HepG2 (cell line): ENCODE measurements around the gene BCL2A1. TPM values are rescaled to one million over a fixed set of nuclear protein-coding genes. Genes with fewer than 3 reads are reported as not detected.
"Not testable (repeated sequence)": the region's sequence is repeated elsewhere in the genome, so short reads cannot be mapped to it uniquely, and the experiment has no call there.

Experiments used
- ATAC-seq: fragments of 200-7000 bp; cut with Tn5 transposase; 3 replicates; pipeline ENCODE4 v1.9.1; 2020; ENCODE audit warnings: mild to moderate bottlenecking, moderate library complexity
- BruUV-seq: library from RNA; stranded (reverse); fragments of 400-500 nt; replicated peaks from 2 replicates; lab custom pipeline; 2021; lab: Mats Ljungman, UMichigan
- CTCF ChIA-PET: fragments of 300-600 bp; formaldehyde crosslinking; extraction: SDS; loops from one replicate; lab custom pipeline; 2021; ENCODE audit warnings: low total read pairs, inconsistent platforms, low intra/inter-chr PET ratio; lab: Yijun Ruan, JAX
- POLR2A ChIA-PET: fragments of 350-600 bp; sonication (Branson Sonifier 250); formaldehyde crosslinking; loops from one replicate; lab custom pipeline; 2020; ENCODE audit warnings: antibody characterized with exemption, inconsistent platforms; lab: Yijun Ruan, JAX
- DNase-seq: peaks from one replicate; pipeline ENCODE4 v3.0.0-alpha.2; 2015; ENCODE audit warnings: low spot score
- FAIRE-seq: peaks from 3 replicates; lab custom pipeline; 2011; peaks lifted over from hg19 to GRCh38; lab: Jason Lieb, UNC
- H2AFZ ChIP-seq: one replicate; pipeline ENCODE4 v1.6.1; 2011; ENCODE audit warnings: low read length, inconsistent platforms
- H3K27ac ChIP-seq: fragments of 300-600 bp; 3 replicates; pipeline ENCODE4 v1.8.0; 2011; ENCODE audit warnings: mixed run types, mild to moderate bottlenecking, mixed read lengths, low read length, inconsistent platforms; ENCODE audit not compliant: insufficient read depth; ENCODE audit errors: extremely low read length
- H3K27me3 ChIP-seq, 2 experiments: fragments of 200-600 bp in 1 of 2; 2 replicates in 1 of 2; 3 replicates in 1 of 2; pipeline versions ENCODE4 v1.6.0 to v1.8.0; 2011; ENCODE audit warnings: low read length in 2 of 2, mild to moderate bottlenecking in 2 of 2, moderate library complexity in 2 of 2, inconsistent platforms in 1 of 2; ENCODE audit not compliant: insufficient read depth in 2 of 2, control insufficient read depth in 1 of 2
- H3K36me3 ChIP-seq, 2 experiments: fragments of 200-600 bp in 1 of 2; replicated peaks in 1 of 2; 2 replicates in 1 of 2; 3 replicates in 1 of 2; pipeline versions ENCODE4 v1.5.1 to v1.8.0; 2011; ENCODE audit warnings: low read length in 2 of 2, inconsistent platforms in 1 of 2; ENCODE audit not compliant: insufficient read depth in 2 of 2, control insufficient read depth in 1 of 2
- H3K4me1 ChIP-seq: 2 replicates; pipeline ENCODE4 v1.5.1; 2012; ENCODE audit warnings: low read length, inconsistent platforms; ENCODE audit not compliant: insufficient read depth
- H3K4me2 ChIP-seq: 2 replicates; pipeline ENCODE4 v1.6.0; 2011; ENCODE audit warnings: low read depth, low read length, inconsistent platforms
- H3K4me3 ChIP-seq, 3 experiments: fragments of 200-600 bp in 1 of 3; sonication (generic), shearing (Covaris generic) in 1 of 3; replicated peaks in 1 of 3; 2 replicates each; pipeline ENCODE4 v1.5.1; 2011 to 2016; ENCODE audit warnings: low read length in 3 of 3, inconsistent platforms in 2 of 3, low read depth in 2 of 3, mild to moderate bottlenecking in 2 of 3, control low read depth in 1 of 3, mixed read lengths in 1 of 3; ENCODE audit not compliant: insufficient read depth in 1 of 3
- H3K79me2 ChIP-seq: one replicate; pipeline ENCODE4 v1.6.1; 2011; ENCODE audit warnings: low read length, inconsistent platforms; ENCODE audit not compliant: insufficient read depth
- H3K9ac ChIP-seq: 2 replicates; pipeline ENCODE4 v1.6.0; 2011; ENCODE audit warnings: mild to moderate bottlenecking, low read depth, low read length, inconsistent platforms; ENCODE audit not compliant: insufficient read depth
- H3K9me3 ChIP-seq: 2 replicates; pipeline ENCODE4 v1.5.1; 2012; ENCODE audit warnings: mild to moderate bottlenecking, low read length
- H4K20me1 ChIP-seq: 2 replicates; pipeline ENCODE4 v1.6.0; 2011; ENCODE audit warnings: inconsistent platforms, mild to moderate bottlenecking, low read length, moderate library complexity; ENCODE audit not compliant: insufficient read depth
- PAXIP1 ChIP-seq: sonication (generic); formaldehyde crosslinking; conservative IDR thresholded peaks from 2 replicates; pipeline ENCODE4 v1.4.0; 2020; ENCODE audit warnings: mild to moderate bottlenecking, missing genetic modification reagents, moderate library complexity
- WGBS: methylation state at CpG from one replicate; pipeline ENCODE4 v1.1.6; 2017; ENCODE audit warnings: low lambda C conversion rate; 5-methylcytosine and 5-hydroxymethylcytosine counted together
- in situ Hi-C: cut with HindIII; loops from 2 replicates; pipeline ENCODE4 v1.10.0; 2017; ENCODE audit warnings: low pct_unique_long_range_greater_than_20kb; ENCODE audit not compliant: extremely low pct_ligation_motif_present
- intact Hi-C: fragments of 100-400 bp; cut with micrococcal nuclease; formaldehyde crosslinking; loops from one replicate; pipeline ENCODE4 v1.10.0; 2022; ENCODE audit not compliant: unreplicated experiment
- polyA plus RNA-seq, 8 experiments: library from polyadenylated mRNA; depleted of rRNA in 3 of 8; stranded (reverse) in 7 of 8; unstranded in 1 of 8; fragments of >200 nt; fragmentation: Illumina TruSeq in 4 of 8; extraction: Trizol in 4 of 8; gene quantifications; 2 replicates each; pipeline versions ENCODE4 v1.2.1 to v1.2.3, GENCODE V29; 2011 to 2016; ENCODE audit warnings: low read depth in 4 of 8, missing spikeins in 1 of 8, mixed read lengths in 1 of 8; ENCODE audit not compliant: insufficient read depth in 1 of 8
- total RNA-seq, 5 experiments: library from RNA; depleted of rRNA; stranded (reverse); fragments of >200 nt; fragmentation: Illumina TruSeq; extraction: Trizol; gene quantifications; 2 replicates each; pipeline ENCODE4 v1.2.3, GENCODE V29; 2016; ENCODE audit warnings: low read depth in 1 of 5
- TF ChIP-seq, protein P1 (sequence below): sonication (generic); formaldehyde crosslinking; IDR thresholded peaks from 2 replicates; pipeline ENCODE4 v1.5.1; 2020; ENCODE audit warnings: mild to moderate bottlenecking, missing genetic modification reagents, moderate library complexity

The BCL2A1 gene
- total and polyA plus RNA-seq, 2 of the 13 experiments (the other 11 are each of a cell fraction or from before 2014, with no cell fraction given): 0.08 to 0.31 TPM

DNA sequence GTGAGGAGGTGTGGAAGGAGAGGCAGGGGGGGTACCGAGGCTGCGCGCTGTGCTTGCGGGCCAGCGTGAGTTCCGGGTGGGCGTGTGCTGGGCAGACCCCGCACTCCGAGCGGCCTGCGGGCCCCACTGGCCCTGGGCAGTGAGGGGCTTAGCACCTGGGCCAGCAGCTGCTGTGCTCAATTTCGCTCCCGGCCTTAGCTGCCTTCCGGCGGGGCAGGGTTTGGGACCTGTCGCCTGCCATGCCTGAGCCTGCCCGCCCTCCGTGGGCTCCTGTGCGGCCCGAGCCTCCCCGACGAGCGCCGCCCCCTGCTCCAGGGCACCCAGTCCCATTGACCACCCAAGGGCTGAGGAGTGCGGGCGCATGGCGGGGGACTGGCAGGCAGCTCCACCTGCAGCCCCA, 45.5 kb upstream of the BCL2A1 start:
- H3K4me1 ChIP-seq: peaks cover 31% of the 10 kb centered on the region
- DNase-seq, BruUV-seq, H4K20me1 ChIP-seq, H3K4me3 ChIP-seq, H3K27me3 ChIP-seq, FAIRE-seq, H3K9ac ChIP-seq, H3K79me2 ChIP-seq, H3K27ac ChIP-seq, CTCF ChIA-PET, H3K9me3 ChIP-seq, H3K36me3 ChIP-seq, H2AFZ ChIP-seq, intact Hi-C loops, H3K4me2 ChIP-seq, ATAC-seq: not testable (repeated sequence)
- in situ Hi-C loops: loop anchor here (25.0 kb wide), 1 partner anchor 296 kb away; no protein-coding TSS in a partner anchor
- TF ChIP-seq, protein P1, sequence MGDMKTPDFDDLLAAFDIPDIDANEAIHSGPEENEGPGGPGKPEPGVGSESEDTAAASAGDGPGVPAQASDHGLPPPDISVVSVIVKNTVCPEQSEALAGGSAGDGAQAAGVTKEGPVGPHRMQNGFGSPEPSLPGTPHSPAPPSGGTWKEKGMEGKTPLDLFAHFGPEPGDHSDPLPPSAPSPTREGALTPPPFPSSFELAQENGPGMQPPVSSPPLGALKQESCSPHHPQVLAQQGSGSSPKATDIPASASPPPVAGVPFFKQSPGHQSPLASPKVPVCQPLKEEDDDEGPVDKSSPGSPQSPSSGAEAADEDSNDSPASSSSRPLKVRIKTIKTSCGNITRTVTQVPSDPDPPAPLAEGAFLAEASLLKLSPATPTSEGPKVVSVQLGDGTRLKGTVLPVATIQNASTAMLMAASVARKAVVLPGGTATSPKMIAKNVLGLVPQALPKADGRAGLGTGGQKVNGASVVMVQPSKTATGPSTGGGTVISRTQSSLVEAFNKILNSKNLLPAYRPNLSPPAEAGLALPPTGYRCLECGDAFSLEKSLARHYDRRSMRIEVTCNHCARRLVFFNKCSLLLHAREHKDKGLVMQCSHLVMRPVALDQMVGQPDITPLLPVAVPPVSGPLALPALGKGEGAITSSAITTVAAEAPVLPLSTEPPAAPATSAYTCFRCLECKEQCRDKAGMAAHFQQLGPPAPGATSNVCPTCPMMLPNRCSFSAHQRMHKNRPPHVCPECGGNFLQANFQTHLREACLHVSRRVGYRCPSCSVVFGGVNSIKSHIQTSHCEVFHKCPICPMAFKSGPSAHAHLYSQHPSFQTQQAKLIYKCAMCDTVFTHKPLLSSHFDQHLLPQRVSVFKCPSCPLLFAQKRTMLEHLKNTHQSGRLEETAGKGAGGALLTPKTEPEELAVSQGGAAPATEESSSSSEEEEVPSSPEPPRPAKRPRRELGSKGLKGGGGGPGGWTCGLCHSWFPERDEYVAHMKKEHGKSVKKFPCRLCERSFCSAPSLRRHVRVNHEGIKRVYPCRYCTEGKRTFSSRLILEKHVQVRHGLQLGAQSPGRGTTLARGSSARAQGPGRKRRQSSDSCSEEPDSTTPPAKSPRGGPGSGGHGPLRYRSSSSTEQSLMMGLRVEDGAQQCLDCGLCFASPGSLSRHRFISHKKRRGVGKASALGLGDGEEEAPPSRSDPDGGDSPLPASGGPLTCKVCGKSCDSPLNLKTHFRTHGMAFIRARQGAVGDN: peak; percentile 18; the same call in 1 of the 2 replicates
- 0 out of 2 replicates have a peak, but pooled peaks have one; percentile 4 for TF ChIP-seq PAXIP1 (CRISPR knock-in tag)
- 100% methylated on average over 1 of the region's 27 CpGs for WGBS
- POLR2A ChIA-PET: interaction anchor here (1.2 kb wide), 1 partner anchor 9 kb away, joined by 6 read pairs; no protein-coding TSS in a partner anchor
